ENCODE results near the gene PTGER1.

DNA sequence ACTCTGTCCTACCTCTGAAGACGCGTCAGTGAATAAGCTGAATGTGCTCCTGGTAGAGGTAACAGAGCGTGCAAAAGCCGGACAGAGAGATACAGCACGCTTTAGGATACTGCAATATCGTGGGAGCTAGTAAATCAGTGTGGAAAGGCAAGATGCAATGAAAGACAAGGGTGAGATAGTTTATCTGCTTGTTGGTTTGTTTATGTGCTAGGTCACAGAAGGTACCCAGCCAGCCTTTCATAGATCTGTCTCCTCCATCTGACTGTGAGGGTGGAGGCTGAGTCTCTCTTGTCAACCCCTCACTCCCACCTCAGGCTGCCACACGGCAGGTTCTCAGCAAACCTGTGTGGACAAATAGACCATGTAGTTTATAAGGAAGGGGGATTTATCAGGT is 21.7 kb upstream of the PTGER1 start:
- TF ChIP-seq, protein P1, sequence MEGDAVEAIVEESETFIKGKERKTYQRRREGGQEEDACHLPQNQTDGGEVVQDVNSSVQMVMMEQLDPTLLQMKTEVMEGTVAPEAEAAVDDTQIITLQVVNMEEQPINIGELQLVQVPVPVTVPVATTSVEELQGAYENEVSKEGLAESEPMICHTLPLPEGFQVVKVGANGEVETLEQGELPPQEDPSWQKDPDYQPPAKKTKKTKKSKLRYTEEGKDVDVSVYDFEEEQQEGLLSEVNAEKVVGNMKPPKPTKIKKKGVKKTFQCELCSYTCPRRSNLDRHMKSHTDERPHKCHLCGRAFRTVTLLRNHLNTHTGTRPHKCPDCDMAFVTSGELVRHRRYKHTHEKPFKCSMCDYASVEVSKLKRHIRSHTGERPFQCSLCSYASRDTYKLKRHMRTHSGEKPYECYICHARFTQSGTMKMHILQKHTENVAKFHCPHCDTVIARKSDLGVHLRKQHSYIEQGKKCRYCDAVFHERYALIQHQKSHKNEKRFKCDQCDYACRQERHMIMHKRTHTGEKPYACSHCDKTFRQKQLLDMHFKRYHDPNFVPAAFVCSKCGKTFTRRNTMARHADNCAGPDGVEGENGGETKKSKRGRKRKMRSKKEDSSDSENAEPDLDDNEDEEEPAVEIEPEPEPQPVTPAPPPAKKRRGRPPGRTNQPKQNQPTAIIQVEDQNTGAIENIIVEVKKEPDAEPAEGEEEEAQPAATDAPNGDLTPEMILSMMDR (conservative IDR thresholded peaks at IDR 0.05; ENCODE audit: low read depth, low read length) = no peak
- TF ChIP-seq EZH2 (IDR thresholded peaks at IDR 0.05; ENCODE audit: low read length, unreplicated experiment) (no peak), EZH2phosphoT487 (IDR thresholded peaks at IDR 0.05; ENCODE audit: borderline replicate concordance, low read length) (no peak)
